ENCODE data around the gene RSPO4.

DNA sequence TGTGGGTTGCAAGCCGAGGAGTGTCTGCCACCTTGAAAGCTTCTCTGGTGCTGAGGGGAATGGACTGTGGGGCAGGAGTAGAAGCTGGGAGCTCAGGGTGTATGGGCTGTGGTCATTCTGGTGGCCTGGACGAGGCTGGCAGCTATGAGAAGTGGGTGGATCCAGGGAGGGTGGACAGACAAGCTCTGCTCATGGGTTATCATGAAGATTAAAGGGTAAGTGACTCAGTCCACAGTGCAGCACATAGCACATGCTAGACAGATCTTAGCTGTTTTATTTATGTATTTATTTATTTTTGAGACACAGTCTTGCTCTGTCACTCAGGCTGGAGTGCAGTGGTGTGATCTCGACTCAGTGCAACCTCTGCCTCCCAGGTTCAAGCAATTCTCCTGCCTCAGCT, 13.8 kb downstream of the RSPO4 start:
- TF ChIP-seq, protein P1, sequence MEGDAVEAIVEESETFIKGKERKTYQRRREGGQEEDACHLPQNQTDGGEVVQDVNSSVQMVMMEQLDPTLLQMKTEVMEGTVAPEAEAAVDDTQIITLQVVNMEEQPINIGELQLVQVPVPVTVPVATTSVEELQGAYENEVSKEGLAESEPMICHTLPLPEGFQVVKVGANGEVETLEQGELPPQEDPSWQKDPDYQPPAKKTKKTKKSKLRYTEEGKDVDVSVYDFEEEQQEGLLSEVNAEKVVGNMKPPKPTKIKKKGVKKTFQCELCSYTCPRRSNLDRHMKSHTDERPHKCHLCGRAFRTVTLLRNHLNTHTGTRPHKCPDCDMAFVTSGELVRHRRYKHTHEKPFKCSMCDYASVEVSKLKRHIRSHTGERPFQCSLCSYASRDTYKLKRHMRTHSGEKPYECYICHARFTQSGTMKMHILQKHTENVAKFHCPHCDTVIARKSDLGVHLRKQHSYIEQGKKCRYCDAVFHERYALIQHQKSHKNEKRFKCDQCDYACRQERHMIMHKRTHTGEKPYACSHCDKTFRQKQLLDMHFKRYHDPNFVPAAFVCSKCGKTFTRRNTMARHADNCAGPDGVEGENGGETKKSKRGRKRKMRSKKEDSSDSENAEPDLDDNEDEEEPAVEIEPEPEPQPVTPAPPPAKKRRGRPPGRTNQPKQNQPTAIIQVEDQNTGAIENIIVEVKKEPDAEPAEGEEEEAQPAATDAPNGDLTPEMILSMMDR (IDR thresholded peaks at IDR 0.05; ENCODE audit: low read length) = no peak
- TF ChIP-seq EZH2phosphoT487 (IDR thresholded peaks at IDR 0.05; ENCODE audit: low read length) (no peak), EZH2 (optimal IDR thresholded peaks at IDR 0.05; ENCODE audit: low read depth, low read length) (no peak)

Measured in MM.1S (cell line).